SK-N-SH treated with all-trans-retinoic acid at 6 μM for 48 hours (cell line): ENCODE data around the gene CGNL1.

Experiments used
- ESRRG ChIP-seq: fragments of 250-450 bp; sonication (Bioruptor Pico); IDR thresholded peaks from 2 replicates; pipeline ENCODE4 v1.6.1; 2021; ENCODE audit warnings: mild to moderate bottlenecking
- GLIS3 ChIP-seq: fragments of 250-450 bp; sonication (Bioruptor Pico); IDR thresholded peaks from 2 replicates; pipeline ENCODE4 v1.5.0; 2020; ENCODE audit warnings: mild to moderate bottlenecking, moderate library complexity
- RARB ChIP-seq: fragments of 250-450 bp; sonication (Bioruptor Pico); IDR thresholded peaks from 2 replicates; pipeline ENCODE4 v1.8.0; 2021; ENCODE audit warnings: mild to moderate bottlenecking, moderate library complexity
- SNAI2 ChIP-seq: fragments of 250-450 bp; sonication (Bioruptor Pico); IDR thresholded peaks from 2 replicates; pipeline ENCODE4 v1.5.0; 2020; ENCODE audit warnings: mild to moderate bottlenecking, moderate library complexity
- TCF4 ChIP-seq: fragments of 250-450 bp; sonication (Bioruptor Pico); IDR thresholded peaks from 2 replicates; pipeline ENCODE4 v1.8.0; 2021; ENCODE audit warnings: mild to moderate bottlenecking, moderate library complexity, borderline replicate concordance
- TOX ChIP-seq: fragments of 250-450 bp; sonication (Bioruptor Pico); IDR thresholded peaks from 2 replicates; pipeline ENCODE4 v1.8.0; 2021; ENCODE audit warnings: mild to moderate bottlenecking, moderate library complexity, borderline replicate concordance
- ZFP30 ChIP-seq: fragments of 450-650 bp; formaldehyde crosslinking; IDR thresholded peaks from 2 replicates; pipeline ENCODE4 v1.5.0; 2022; ENCODE audit warnings: mild to moderate bottlenecking, moderate library complexity
- ZNF70 ChIP-seq: fragments of 450-650 bp; formaldehyde crosslinking; IDR thresholded peaks from 2 replicates; pipeline ENCODE4 v1.5.0; 2020; ENCODE audit warnings: mild to moderate bottlenecking, moderate library complexity
- ZNF8 ChIP-seq: fragments of 450-650 bp; formaldehyde crosslinking; IDR thresholded peaks from 2 replicates; pipeline ENCODE4 v1.5.0; 2020; ENCODE audit warnings: mild to moderate bottlenecking, moderate library complexity

DNA sequence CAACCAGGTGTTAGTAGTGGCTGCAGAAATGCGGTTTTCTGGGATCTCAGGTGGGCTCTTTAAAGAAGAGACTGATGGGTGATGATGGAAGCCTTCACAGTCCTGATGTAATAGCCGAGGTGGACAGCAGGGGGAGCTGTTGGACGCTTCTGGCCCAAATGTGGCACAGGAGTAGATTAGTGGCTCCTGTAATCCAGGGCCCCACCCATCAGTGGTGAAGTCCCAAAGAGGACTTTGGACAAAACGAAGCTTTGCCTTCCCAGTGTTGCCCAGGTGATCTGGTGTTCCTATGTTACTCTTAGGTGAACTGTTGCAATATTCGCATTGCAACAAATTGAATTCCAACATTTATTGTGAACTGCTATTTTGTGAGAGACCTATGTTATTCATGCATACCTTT is 183.6 kb downstream of the CGNL1 start:
- TF ChIP-seq RARB (CRISPR knock-in tag) (no peak), TCF4 (CRISPR knock-in tag) (no peak), ESRRG (CRISPR knock-in tag) (no peak), GLIS3 (no peak), ZFP30 (CRISPR knock-in tag) (no peak), SNAI2 (no peak), ZNF70 (no peak), TOX (no peak), ZNF8 (CRISPR knock-in tag) (no peak)
